ENCODE data around the gene MYOF.

Gene MYOF

GRCh38 chr10:93498166-93498565, 16.0 kb upstream of the MYOF start:
- H3K9ac ChIP-seq (ENCODE audit: low read depth, low read length), result no peak overlapping the region
- no peak overlapping the region for H3K27ac ChIP-seq (ENCODE audit: low read depth, low read length)
- no peaks in the 10 kb centered on the region for H3K9me3 ChIP-seq (ENCODE audit: control insufficient read depth, insufficient read depth, low read length)
- peaks cover 13% of the 10 kb centered on the region for H3K27me3 ChIP-seq (ENCODE audit: control insufficient read depth, insufficient read depth, low read length)
- peaks cover 32% of the 10 kb centered on the region for H3K36me3 ChIP-seq (ENCODE audit: control insufficient read depth, insufficient read depth, low read length)
- no peak overlapping the region for H3K4me3 ChIP-seq (ENCODE audit: low read depth, low read length)
- no peaks in the 10 kb centered on the region for H3K4me1 ChIP-seq (ENCODE audit: control insufficient read depth, insufficient read depth, low read length)

DNA sequence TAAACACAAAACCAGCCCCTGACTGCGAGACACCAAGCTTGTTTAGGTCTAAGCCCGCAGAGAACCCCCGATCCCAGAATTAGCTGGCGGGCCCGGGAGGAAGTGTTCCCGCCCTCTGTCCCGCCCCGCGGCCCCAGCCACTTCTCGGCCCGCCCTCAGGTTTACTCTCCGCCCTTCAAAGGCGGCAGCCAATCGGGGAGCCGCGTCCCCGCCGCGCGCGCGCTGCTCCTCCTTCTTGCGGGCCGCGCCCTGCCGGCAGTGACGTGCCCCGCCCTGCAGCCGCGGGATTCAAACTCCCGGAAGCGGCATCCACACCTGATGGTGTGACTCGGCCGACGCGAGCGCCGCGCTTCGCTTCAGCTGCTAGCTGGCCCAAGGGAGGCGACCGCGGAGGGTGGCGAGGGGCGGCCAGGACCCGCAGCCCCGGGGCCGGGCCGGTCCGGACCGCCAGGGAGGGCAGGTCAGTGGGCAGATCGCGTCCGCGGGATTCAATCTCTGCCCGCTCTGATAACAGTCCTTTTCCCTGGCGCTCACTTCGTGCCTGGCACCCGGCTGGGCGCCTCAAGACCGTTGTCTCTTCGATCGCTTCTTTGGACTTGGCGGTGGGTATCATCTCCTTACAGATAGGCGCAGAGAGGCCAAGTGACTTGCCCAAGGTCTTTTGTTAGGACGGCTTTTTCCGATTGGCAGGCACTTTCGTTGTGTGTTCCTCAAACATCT, 14.3 kb upstream of the MYOF start, which contains the start of gene CEP55:
CEP55 (plus strand) TSS at position 291 of the 720 bp plus-strand sequence. CDS start 3,440 bp downstream, outside the sequence.
- Histone ChIP-seq H3K9me3 (ENCODE audit: control insufficient read depth, insufficient read depth, low read length) (no peaks in the 10 kb centered on the region), H3K27ac (ENCODE audit: low read depth, low read length) (peak within 1 kb of the TSS; percentile 68), H3K4me1 (ENCODE audit: control insufficient read depth, insufficient read depth, low read length) (no peaks in the 10 kb centered on the region), H3K9ac (ENCODE audit: low read depth, low read length) (peak within 1 kb of the TSS; percentile 33; the same call in 1 of the 2 replicates), H3K4me3 (ENCODE audit: low read depth, low read length) (peak within 1 kb of the TSS; percentile 74), H3K36me3 (ENCODE audit: control insufficient read depth, insufficient read depth, low read length) (peaks cover 16% of the 10 kb centered on the region), H3K27me3 (ENCODE audit: control insufficient read depth, insufficient read depth, low read length) (peaks cover 13% of the 10 kb centered on the region)

- H3K4me1 ChIP-seq (ENCODE audit: control insufficient read depth, insufficient read depth, low read length), result no peaks in the 10 kb centered on the region
- H3K36me3 ChIP-seq (ENCODE audit: control insufficient read depth, insufficient read depth, low read length), result peaks cover 12% of the 10 kb centered on the region
- H3K9me3 ChIP-seq (ENCODE audit: control insufficient read depth, insufficient read depth, low read length), result no peaks in the 10 kb centered on the region
- peak overlapping the region; percentile 68 for H3K27ac ChIP-seq (ENCODE audit: low read depth, low read length)
- peak overlapping the region; percentile 74 for H3K4me3 ChIP-seq (ENCODE audit: low read depth, low read length)
- no peak overlapping the region for H3K9ac ChIP-seq (ENCODE audit: low read depth, low read length)
- H3K27me3 ChIP-seq (ENCODE audit: control insufficient read depth, insufficient read depth, low read length), result peaks cover 13% of the 10 kb centered on the region
These were observed 13.7 kb upstream of the MYOF start for GRCh38 chr10:93495654-93496321.

GRCh38 chr10:93494494-93494893, 12.4 kb upstream of the MYOF start:
- Histone ChIP-seq H3K4me3 (ENCODE audit: low read depth, low read length) (no peak overlapping the region), H3K9me3 (ENCODE audit: control insufficient read depth, insufficient read depth, low read length) (no peaks in the 10 kb centered on the region), H3K4me1 (ENCODE audit: control insufficient read depth, insufficient read depth, low read length) (no peaks in the 10 kb centered on the region), H3K9ac (ENCODE audit: low read depth, low read length) (no peak overlapping the region), H3K36me3 (ENCODE audit: control insufficient read depth, insufficient read depth, low read length) (no peaks in the 10 kb centered on the region), H3K27ac (ENCODE audit: low read depth, low read length) (no peak overlapping the region), H3K27me3 (ENCODE audit: control insufficient read depth, insufficient read depth, low read length) (peaks cover 13% of the 10 kb centered on the region)

GRCh38 chr10:93493162-93493561, 11.0 kb upstream of the MYOF start:
- Histone ChIP-seq H3K27ac (ENCODE audit: low read depth, low read length) (no peak overlapping the region), H3K4me3 (ENCODE audit: low read depth, low read length) (no peak overlapping the region), H3K27me3 (ENCODE audit: control insufficient read depth, insufficient read depth, low read length) (peaks cover 13% of the 10 kb centered on the region), H3K4me1 (ENCODE audit: control insufficient read depth, insufficient read depth, low read length) (no peaks in the 10 kb centered on the region), H3K9me3 (ENCODE audit: control insufficient read depth, insufficient read depth, low read length) (no peaks in the 10 kb centered on the region), H3K9ac (ENCODE audit: low read depth, low read length) (no peak overlapping the region), H3K36me3 (ENCODE audit: control insufficient read depth, insufficient read depth, low read length) (no peaks in the 10 kb centered on the region)

GRCh38 chr10:93491602-93492121, 9.5 kb upstream of the MYOF start:
- Histone ChIP-seq H3K9ac (ENCODE audit: low read depth, low read length) (no peak overlapping the region), H3K4me1 (ENCODE audit: control insufficient read depth, insufficient read depth, low read length) (no peaks in the 10 kb centered on the region), H3K9me3 (ENCODE audit: control insufficient read depth, insufficient read depth, low read length) (no peaks in the 10 kb centered on the region), H3K27me3 (ENCODE audit: control insufficient read depth, insufficient read depth, low read length) (peaks cover 13% of the 10 kb centered on the region), H3K4me3 (ENCODE audit: low read depth, low read length) (no peak overlapping the region), H3K27ac (ENCODE audit: low read depth, low read length) (no peak overlapping the region), H3K36me3 (ENCODE audit: control insufficient read depth, insufficient read depth, low read length) (no peaks in the 10 kb centered on the region)

- no peaks in the 10 kb centered on the region for H3K36me3 ChIP-seq (ENCODE audit: control insufficient read depth, insufficient read depth, low read length)
- no peaks in the 10 kb centered on the region for H3K27me3 ChIP-seq (ENCODE audit: control insufficient read depth, insufficient read depth, low read length)
- no peaks in the 10 kb centered on the region for H3K9me3 ChIP-seq (ENCODE audit: control insufficient read depth, insufficient read depth, low read length)
- H3K27ac ChIP-seq (ENCODE audit: low read depth, low read length), result no peak overlapping the region
- H3K9ac ChIP-seq (ENCODE audit: low read depth, low read length), result no peak overlapping the region
- no peak overlapping the region for H3K4me3 ChIP-seq (ENCODE audit: low read depth, low read length)
- no peaks in the 10 kb centered on the region for H3K4me1 ChIP-seq (ENCODE audit: control insufficient read depth, insufficient read depth, low read length)
These were observed 6.9 kb upstream of the MYOF start for GRCh38 chr10:93488956-93489528.

- Histone ChIP-seq H3K9me3 (ENCODE audit: control insufficient read depth, insufficient read depth, low read length) (no peaks in the 10 kb centered on the region), H3K27ac (ENCODE audit: low read depth, low read length) (no peak overlapping the region), H3K27me3 (ENCODE audit: control insufficient read depth, insufficient read depth, low read length) (peaks cover 11% of the 10 kb centered on the region), H3K9ac (ENCODE audit: low read depth, low read length) (no peak overlapping the region), H3K4me3 (ENCODE audit: low read depth, low read length) (no peak overlapping the region), H3K4me1 (ENCODE audit: control insufficient read depth, insufficient read depth, low read length) (peaks cover 5% of the 10 kb centered on the region; the same call in 1 of the 2 replicates), H3K36me3 (ENCODE audit: control insufficient read depth, insufficient read depth, low read length) (no peaks in the 10 kb centered on the region)
These were observed 3.6 kb upstream of the MYOF start for GRCh38 chr10:93485690-93486089.

- H3K4me3 ChIP-seq (ENCODE audit: low read depth, low read length), result peak overlapping the region; percentile 71
- H3K27me3 ChIP-seq (ENCODE audit: control insufficient read depth, insufficient read depth, low read length), result peaks cover 13% of the 10 kb centered on the region
- H3K9ac ChIP-seq (ENCODE audit: low read depth, low read length), result peak overlapping the region; percentile 45; the same call in 1 of the 2 replicates
These were observed 443 bp downstream of the MYOF start for GRCh38 chr10:93481637-93482144.

GRCh38 chr10:93478873-93479272, 3.3 kb downstream of the MYOF start:
- H3K27ac ChIP-seq (ENCODE audit: low read depth, low read length), result no peak overlapping the region
- no peak overlapping the region for H3K9ac ChIP-seq (ENCODE audit: low read depth, low read length)

More at GRCh38 chr10:93481637-93482144, 443 bp downstream of the MYOF start:
- Histone ChIP-seq H3K4me1 (ENCODE audit: control insufficient read depth, insufficient read depth, low read length) (peaks cover 13% of the 10 kb centered on the region; the same call in 1 of the 2 replicates), H3K9me3 (ENCODE audit: control insufficient read depth, insufficient read depth, low read length) (no peaks in the 10 kb centered on the region), H3K27ac (ENCODE audit: low read depth, low read length) (peak overlapping the region; percentile 55), H3K36me3 (ENCODE audit: control insufficient read depth, insufficient read depth, low read length) (no peaks in the 10 kb centered on the region)

More at GRCh38 chr10:93478873-93479272, 3.3 kb downstream of the MYOF start:
- H3K4me3 ChIP-seq (ENCODE audit: low read depth, low read length), result no peak overlapping the region
- peaks cover 13% of the 10 kb centered on the region for H3K27me3 ChIP-seq (ENCODE audit: control insufficient read depth, insufficient read depth, low read length)
- H3K36me3 ChIP-seq (ENCODE audit: control insufficient read depth, insufficient read depth, low read length), result no peaks in the 10 kb centered on the region
- H3K9me3 ChIP-seq (ENCODE audit: control insufficient read depth, insufficient read depth, low read length), result no peaks in the 10 kb centered on the region
- H3K4me1 ChIP-seq (ENCODE audit: control insufficient read depth, insufficient read depth, low read length), result peaks cover 13% of the 10 kb centered on the region; the same call in 1 of the 2 replicates
